ENCODE results near the gene PLCL2.

Gene PLCL2

DNA sequence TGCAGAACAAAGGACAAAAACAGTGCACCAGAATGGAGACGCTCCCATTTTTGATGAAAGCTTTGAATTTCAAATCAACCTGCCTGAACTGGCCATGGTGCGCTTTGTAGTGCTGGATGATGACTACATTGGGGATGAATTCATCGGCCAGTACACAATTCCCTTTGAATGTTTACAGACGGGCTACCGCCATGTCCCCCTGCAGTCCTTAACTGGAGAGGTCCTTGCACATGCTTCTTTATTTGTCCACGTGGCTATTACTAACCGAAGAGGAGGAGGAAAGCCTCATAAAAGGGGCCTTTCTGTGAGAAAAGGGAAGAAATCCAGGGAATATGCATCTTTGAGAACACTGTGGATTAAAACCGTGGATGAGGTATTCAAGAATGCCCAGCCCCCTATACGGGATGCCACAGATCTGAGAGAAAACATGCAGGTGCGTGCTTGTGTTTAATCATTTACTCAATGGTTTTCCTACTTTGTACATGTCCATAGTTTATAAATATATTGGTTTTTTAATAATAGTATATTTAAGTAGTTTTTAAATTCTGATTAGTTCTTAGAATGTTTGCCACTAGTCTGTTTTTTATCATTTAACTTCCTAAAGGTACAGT is 127.1 kb downstream of the PLCL2 start:
- Histone ChIP-seq H3K27me3 (ENCODE audit: control insufficient read depth, insufficient read depth, low read length) (no peaks in the 10 kb centered on the region), H3K4me1 (ENCODE audit: control insufficient read depth, low read depth, low read length) (no peaks in the 10 kb centered on the region), H3K9me3 (ENCODE audit: control insufficient read depth, low read depth, low read length) (no peaks in the 10 kb centered on the region), H3K9ac (ENCODE audit: low read length) (no peak overlapping the region), H3K4me3 (ENCODE audit: low read length) (no peak overlapping the region), H3K36me3 (ENCODE audit: control insufficient read depth, low read depth, low read length) (no peaks in the 10 kb centered on the region), H3K27ac (ENCODE audit: low read length) (no peak overlapping the region)

GRCh38 chr3:17013050-17013449 is 128.3 kb downstream of the PLCL2 start:
- H3K9me3 ChIP-seq (ENCODE audit: control insufficient read depth, low read depth, low read length): no peaks in the 10 kb centered on the region
- H3K4me1 ChIP-seq (ENCODE audit: control insufficient read depth, low read depth, low read length): peaks cover 3% of the 10 kb centered on the region
- no peaks in the 10 kb centered on the region for H3K36me3 ChIP-seq (ENCODE audit: control insufficient read depth, low read depth, low read length)
- no peak overlapping the region for H3K4me3 ChIP-seq (ENCODE audit: low read length)
- H3K9ac ChIP-seq (ENCODE audit: low read length): no peak overlapping the region
- H3K27me3 ChIP-seq (ENCODE audit: control insufficient read depth, insufficient read depth, low read length): no peaks in the 10 kb centered on the region
- no peak overlapping the region for H3K27ac ChIP-seq (ENCODE audit: low read length)

DNA sequence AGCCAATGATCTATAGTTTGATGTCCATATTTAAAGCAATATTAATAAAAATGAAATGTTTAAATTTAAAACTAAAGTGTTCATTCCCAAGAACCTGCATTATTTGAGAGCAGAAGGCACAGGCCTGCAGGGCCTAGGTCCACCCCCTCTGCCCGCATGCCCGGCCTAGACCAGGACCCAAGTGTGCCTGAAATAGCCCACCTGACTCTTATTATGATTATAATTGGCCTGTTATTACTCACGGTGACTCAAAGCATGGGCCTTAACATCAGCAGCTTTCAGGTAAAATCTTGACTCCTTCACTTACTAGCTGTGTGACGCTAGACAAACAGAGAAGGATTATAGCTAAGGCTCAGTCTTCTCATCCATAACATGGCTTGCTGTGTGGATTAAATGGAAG is 128.8 kb downstream of the PLCL2 start:
- Histone ChIP-seq H3K36me3 (ENCODE audit: control insufficient read depth, low read depth, low read length) (no peaks in the 10 kb centered on the region), H3K27me3 (ENCODE audit: control insufficient read depth, insufficient read depth, low read length) (no peaks in the 10 kb centered on the region), H3K27ac (ENCODE audit: low read length) (no peak overlapping the region)

GRCh38 chr3:17014284-17014683 is 129.5 kb downstream of the PLCL2 start:
- Histone ChIP-seq H3K27me3 (ENCODE audit: control insufficient read depth, insufficient read depth, low read length) (no peaks in the 10 kb centered on the region), H3K4me1 (ENCODE audit: control insufficient read depth, low read depth, low read length) (peaks cover 7% of the 10 kb centered on the region), H3K36me3 (ENCODE audit: control insufficient read depth, low read depth, low read length) (no peaks in the 10 kb centered on the region), H3K4me3 (ENCODE audit: low read length) (no peak overlapping the region), H3K9me3 (ENCODE audit: control insufficient read depth, low read depth, low read length) (no peaks in the 10 kb centered on the region), H3K9ac (ENCODE audit: low read length) (no peak overlapping the region), H3K27ac (ENCODE audit: low read length) (no peak overlapping the region)

More for the DNA sequence above, 128.8 kb downstream of the PLCL2 start:
- Histone ChIP-seq H3K4me1 (ENCODE audit: control insufficient read depth, low read depth, low read length) (peaks cover 7% of the 10 kb centered on the region), H3K4me3 (ENCODE audit: low read length) (no peak overlapping the region), H3K9me3 (ENCODE audit: control insufficient read depth, low read depth, low read length) (no peaks in the 10 kb centered on the region), H3K9ac (ENCODE audit: low read length) (no peak overlapping the region)

- no peaks in the 10 kb centered on the region for H3K9me3 ChIP-seq (ENCODE audit: control insufficient read depth, low read depth, low read length)
- no peak overlapping the region for H3K4me3 ChIP-seq (ENCODE audit: low read length)
- H3K9ac ChIP-seq (ENCODE audit: low read length): no peak overlapping the region
- peaks cover 7% of the 10 kb centered on the region for H3K4me1 ChIP-seq (ENCODE audit: control insufficient read depth, low read depth, low read length)
- no peaks in the 10 kb centered on the region for H3K27me3 ChIP-seq (ENCODE audit: control insufficient read depth, insufficient read depth, low read length)
- no peak overlapping the region for H3K27ac ChIP-seq (ENCODE audit: low read length)
- H3K36me3 ChIP-seq (ENCODE audit: control insufficient read depth, low read depth, low read length): no peaks in the 10 kb centered on the region
Measured at GRCh38 chr3:17014709-17015108, 130.0 kb downstream of the PLCL2 start.

GRCh38 chr3:17021614-17022013 is 136.9 kb downstream of the PLCL2 start:
- Histone ChIP-seq H3K9ac (ENCODE audit: low read length) (no peak overlapping the region), H3K4me3 (ENCODE audit: low read length) (no peak overlapping the region), H3K27me3 (ENCODE audit: control insufficient read depth, insufficient read depth, low read length) (no peaks in the 10 kb centered on the region), H3K27ac (ENCODE audit: low read length) (no peak overlapping the region), H3K36me3 (ENCODE audit: control insufficient read depth, low read depth, low read length) (no peaks in the 10 kb centered on the region), H3K4me1 (ENCODE audit: control insufficient read depth, low read depth, low read length) (peaks cover 7% of the 10 kb centered on the region), H3K9me3 (ENCODE audit: control insufficient read depth, low read depth, low read length) (no peaks in the 10 kb centered on the region)

DNA sequence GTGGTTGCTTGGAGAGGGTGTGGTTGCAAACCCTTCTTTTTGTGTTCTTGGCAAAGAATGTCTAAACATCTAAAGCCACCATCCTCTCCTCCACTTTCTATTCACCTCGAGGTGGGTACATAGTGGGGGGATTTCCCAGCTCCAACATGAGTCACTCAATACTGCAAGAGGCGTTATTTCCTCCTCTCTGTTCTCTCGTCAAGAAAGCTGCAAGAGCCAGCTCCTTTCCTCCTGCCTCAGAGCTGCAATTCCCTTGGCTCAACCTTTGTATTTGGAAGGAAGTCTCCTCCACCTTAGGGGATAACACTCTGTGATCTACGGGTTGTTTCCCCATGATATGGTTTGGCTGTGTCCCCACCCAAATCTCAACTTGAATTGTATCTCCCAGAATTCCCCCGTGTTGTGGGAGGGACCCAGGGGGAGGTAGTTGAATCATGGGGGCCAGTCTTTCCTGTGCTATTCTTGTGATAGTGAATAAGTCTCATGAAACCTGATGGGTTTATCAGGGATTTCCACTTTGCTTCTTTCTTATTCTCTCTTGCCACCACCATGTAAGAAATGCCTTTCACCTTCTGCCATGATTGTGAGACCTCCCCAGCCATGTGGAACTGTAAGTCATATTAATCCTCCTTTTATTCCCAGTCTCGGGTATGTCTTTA is 138.4 kb downstream of the PLCL2 start:
- Histone ChIP-seq H3K9ac (ENCODE audit: low read length) (no peak overlapping the region), H3K27ac (ENCODE audit: low read length) (no peak overlapping the region), H3K9me3 (ENCODE audit: control insufficient read depth, low read depth, low read length) (no peaks in the 10 kb centered on the region), H3K4me1 (ENCODE audit: control insufficient read depth, low read depth, low read length) (peaks cover 3% of the 10 kb centered on the region), H3K4me3 (ENCODE audit: low read length) (no peak overlapping the region), H3K27me3 (ENCODE audit: control insufficient read depth, insufficient read depth, low read length) (no peaks in the 10 kb centered on the region), H3K36me3 (ENCODE audit: control insufficient read depth, low read depth, low read length) (no peaks in the 10 kb centered on the region)

DNA sequence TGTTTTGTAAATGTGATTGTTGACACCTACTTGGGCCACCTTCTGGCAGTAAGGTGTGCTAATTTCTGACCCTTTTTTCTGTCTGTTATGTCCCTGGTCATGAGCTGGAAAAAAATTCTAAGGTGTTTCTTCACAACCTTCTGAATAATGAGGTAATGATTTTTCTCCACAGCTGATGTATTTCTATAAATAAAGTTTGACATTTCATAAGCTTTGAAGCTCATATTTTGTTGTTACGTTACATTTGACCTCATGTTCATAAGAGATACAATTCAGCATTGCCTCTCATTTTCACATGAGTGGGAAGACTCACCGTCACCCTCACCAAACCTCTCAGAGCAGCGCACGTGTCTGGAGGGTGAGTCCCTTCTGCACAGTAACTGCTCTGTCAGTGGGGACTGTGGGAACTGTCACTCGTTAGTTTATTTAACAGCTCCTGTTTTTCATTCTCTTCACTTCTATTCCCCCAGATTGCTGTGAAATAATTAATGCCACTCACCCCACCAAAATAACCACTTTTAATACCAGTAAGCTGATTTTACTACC is 140.9 kb downstream of the PLCL2 start:
- H3K4me3 ChIP-seq (ENCODE audit: low read length): no peak overlapping the region
- no peaks in the 10 kb centered on the region for H3K9me3 ChIP-seq (ENCODE audit: control insufficient read depth, low read depth, low read length)
- no peak overlapping the region for H3K9ac ChIP-seq (ENCODE audit: low read length)
- H3K36me3 ChIP-seq (ENCODE audit: control insufficient read depth, low read depth, low read length): no peaks in the 10 kb centered on the region
- no peaks in the 10 kb centered on the region for H3K4me1 ChIP-seq (ENCODE audit: control insufficient read depth, low read depth, low read length)
- H3K27me3 ChIP-seq (ENCODE audit: control insufficient read depth, insufficient read depth, low read length): no peaks in the 10 kb centered on the region
- H3K27ac ChIP-seq (ENCODE audit: low read length): no peak overlapping the region

DNA sequence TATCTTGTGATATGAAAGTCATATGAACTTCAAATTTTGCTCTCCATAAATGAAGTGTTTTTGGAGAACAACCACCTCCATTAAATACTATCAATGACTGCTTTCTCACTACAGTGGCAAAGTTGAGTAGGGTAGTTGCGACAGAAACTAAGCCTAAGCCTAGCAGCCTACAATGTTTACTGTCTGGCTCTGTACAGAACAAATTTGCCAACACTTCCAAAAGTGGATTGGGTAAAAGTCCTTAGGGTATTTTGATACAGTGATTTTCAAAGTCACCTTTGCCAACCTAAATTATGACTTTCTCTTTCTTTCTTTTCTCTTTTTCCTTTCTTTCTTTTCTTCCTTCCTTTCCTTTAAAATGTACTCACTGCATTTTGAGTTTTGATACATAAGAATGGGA is 142.6 kb downstream of the PLCL2 start:
- H3K4me1 ChIP-seq (ENCODE audit: control insufficient read depth, low read depth, low read length): peaks cover 3% of the 10 kb centered on the region
- no peaks in the 10 kb centered on the region for H3K27me3 ChIP-seq (ENCODE audit: control insufficient read depth, insufficient read depth, low read length)
- no peaks in the 10 kb centered on the region for H3K36me3 ChIP-seq (ENCODE audit: control insufficient read depth, low read depth, low read length)
- H3K9ac ChIP-seq (ENCODE audit: low read length): no peak overlapping the region
- no peak overlapping the region for H3K4me3 ChIP-seq (ENCODE audit: low read length)
- no peak overlapping the region for H3K27ac ChIP-seq (ENCODE audit: low read length)
- H3K9me3 ChIP-seq (ENCODE audit: control insufficient read depth, low read depth, low read length): no peaks in the 10 kb centered on the region

- H3K9me3 ChIP-seq (ENCODE audit: control insufficient read depth, low read depth, low read length): no peaks in the 10 kb centered on the region
- no peak overlapping the region for H3K27ac ChIP-seq (ENCODE audit: low read length)
- H3K4me3 ChIP-seq (ENCODE audit: low read length): no peak overlapping the region
- H3K36me3 ChIP-seq (ENCODE audit: control insufficient read depth, low read depth, low read length): no peaks in the 10 kb centered on the region
- H3K9ac ChIP-seq (ENCODE audit: low read length): no peak overlapping the region
- H3K4me1 ChIP-seq (ENCODE audit: control insufficient read depth, low read depth, low read length): peaks cover 4% of the 10 kb centered on the region
- H3K27me3 ChIP-seq (ENCODE audit: control insufficient read depth, insufficient read depth, low read length): no peaks in the 10 kb centered on the region
Measured at GRCh38 chr3:17028363-17028762, 143.6 kb downstream of the PLCL2 start.

GRCh38 chr3:17030438-17030837 is 145.7 kb downstream of the PLCL2 start:
- peaks cover 4% of the 10 kb centered on the region for H3K4me1 ChIP-seq (ENCODE audit: control insufficient read depth, low read depth, low read length)
- H3K4me3 ChIP-seq (ENCODE audit: low read length): no peak overlapping the region
- H3K27ac ChIP-seq (ENCODE audit: low read length): no peak overlapping the region
- H3K9me3 ChIP-seq (ENCODE audit: control insufficient read depth, low read depth, low read length): no peaks in the 10 kb centered on the region
- H3K27me3 ChIP-seq (ENCODE audit: control insufficient read depth, insufficient read depth, low read length): no peaks in the 10 kb centered on the region
- H3K36me3 ChIP-seq (ENCODE audit: control insufficient read depth, low read depth, low read length): no peaks in the 10 kb centered on the region
- no peak overlapping the region for H3K9ac ChIP-seq (ENCODE audit: low read length)

Measured in iPS-18a (cell line).